ENCODE results near the gene DYRK3. TPM values are rescaled to one million over a fixed set of nuclear protein-coding genes. Genes with fewer than 3 reads are reported as not detected.

The DYRK3 gene
- total and polyA plus RNA-seq, 2 of the 13 experiments (the other 11 are each of a cell fraction or from before 2014, with no cell fraction given): 0.48 to 2.8 TPM

- TF ChIP-seq ZHX2 (IDR thresholded peaks at IDR 0.05; ENCODE audit: low read depth) (no peak), ZHX2 (CRISPR knock-in tag; IDR thresholded peaks at IDR 0.05; ENCODE audit: borderline replicate concordance) (0 out of 2 replicates have a peak, but pooled peaks have one; percentile 23), SAFB2 (CRISPR knock-in tag; IDR thresholded peaks at IDR 0.05; ENCODE audit: borderline replicate concordance, low read depth) (0 out of 2 replicates have a peak, but pooled peaks have one; percentile 22), STAT5B (CRISPR knock-in tag; IDR thresholded peaks at IDR 0.05) (no peak; the same call in 1 of the 2 replicates)
These were observed at the start of gene DYRK3 (continued) for GRCh38 chr1:206635080-206635977.
